ENCODE data around the gene S100A3. TPM values are rescaled to one million over a fixed set of nuclear protein-coding genes. Genes with fewer than 3 reads are reported as not detected.
A peak's percentile ranks its signal among the peaks of the same experiment; 100 is the strongest.
"Not testable (repeated sequence)": the region's sequence is repeated elsewhere in the genome, so short reads cannot be mapped to it uniquely, and the experiment has no call there.

Gene S100A3
- total RNA-seq, 2 donors from 2014 or later, result not detected

DNA sequence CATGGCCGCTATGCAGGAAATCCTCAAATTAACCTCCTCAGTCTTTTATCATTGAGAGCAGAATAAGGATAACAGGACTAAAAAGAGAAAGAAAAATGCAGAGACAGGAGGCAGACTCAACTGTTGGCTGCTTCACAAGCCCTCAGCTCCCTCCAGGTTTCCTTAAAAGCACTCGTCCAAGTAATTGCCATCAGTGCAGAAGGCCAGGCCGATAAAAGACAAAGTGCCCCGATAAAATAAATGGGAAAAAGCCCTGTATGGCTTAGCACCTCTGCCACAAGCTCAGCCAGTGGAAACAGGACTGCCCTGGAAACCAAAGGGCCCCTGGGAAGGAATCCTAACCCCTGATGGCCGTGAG is 21.4 kb downstream of the S100A3 start:
- Histone ChIP-seq H3K9me3 (no peaks in the 10 kb centered on the region), H3K4me1 (peaks cover 9% of the 10 kb centered on the region), H3K27ac (no peak overlapping the region), H3K27me3 (no peaks in the 10 kb centered on the region), H3K36me3 (replicated peaks in 1 of 2; ENCODE audit: insufficient read depth in 1 of 2, low read depth in 2 of 2) (no peaks in the 10 kb centered on the region), H3K4me3 (no peak overlapping the region)
- TF ChIP-seq, protein P1, sequence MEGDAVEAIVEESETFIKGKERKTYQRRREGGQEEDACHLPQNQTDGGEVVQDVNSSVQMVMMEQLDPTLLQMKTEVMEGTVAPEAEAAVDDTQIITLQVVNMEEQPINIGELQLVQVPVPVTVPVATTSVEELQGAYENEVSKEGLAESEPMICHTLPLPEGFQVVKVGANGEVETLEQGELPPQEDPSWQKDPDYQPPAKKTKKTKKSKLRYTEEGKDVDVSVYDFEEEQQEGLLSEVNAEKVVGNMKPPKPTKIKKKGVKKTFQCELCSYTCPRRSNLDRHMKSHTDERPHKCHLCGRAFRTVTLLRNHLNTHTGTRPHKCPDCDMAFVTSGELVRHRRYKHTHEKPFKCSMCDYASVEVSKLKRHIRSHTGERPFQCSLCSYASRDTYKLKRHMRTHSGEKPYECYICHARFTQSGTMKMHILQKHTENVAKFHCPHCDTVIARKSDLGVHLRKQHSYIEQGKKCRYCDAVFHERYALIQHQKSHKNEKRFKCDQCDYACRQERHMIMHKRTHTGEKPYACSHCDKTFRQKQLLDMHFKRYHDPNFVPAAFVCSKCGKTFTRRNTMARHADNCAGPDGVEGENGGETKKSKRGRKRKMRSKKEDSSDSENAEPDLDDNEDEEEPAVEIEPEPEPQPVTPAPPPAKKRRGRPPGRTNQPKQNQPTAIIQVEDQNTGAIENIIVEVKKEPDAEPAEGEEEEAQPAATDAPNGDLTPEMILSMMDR (IDR thresholded peaks at IDR 0.05), result no peak
- TF ChIP-seq POLR2A (IDR thresholded peaks at IDR 0.05), result no peak
- ATAC-seq (no peak), DNase-seq (no peak)
- intact Hi-C loops (cut with DNase I), result loop anchor here (5.0 kb wide), 1 partner anchor 40 kb away; the partner anchor contains the start of gene S100A2
- WGBS, 2 donors, result 85 to 86% methylated on average over 5 of the region's 5 CpGs

DNA sequence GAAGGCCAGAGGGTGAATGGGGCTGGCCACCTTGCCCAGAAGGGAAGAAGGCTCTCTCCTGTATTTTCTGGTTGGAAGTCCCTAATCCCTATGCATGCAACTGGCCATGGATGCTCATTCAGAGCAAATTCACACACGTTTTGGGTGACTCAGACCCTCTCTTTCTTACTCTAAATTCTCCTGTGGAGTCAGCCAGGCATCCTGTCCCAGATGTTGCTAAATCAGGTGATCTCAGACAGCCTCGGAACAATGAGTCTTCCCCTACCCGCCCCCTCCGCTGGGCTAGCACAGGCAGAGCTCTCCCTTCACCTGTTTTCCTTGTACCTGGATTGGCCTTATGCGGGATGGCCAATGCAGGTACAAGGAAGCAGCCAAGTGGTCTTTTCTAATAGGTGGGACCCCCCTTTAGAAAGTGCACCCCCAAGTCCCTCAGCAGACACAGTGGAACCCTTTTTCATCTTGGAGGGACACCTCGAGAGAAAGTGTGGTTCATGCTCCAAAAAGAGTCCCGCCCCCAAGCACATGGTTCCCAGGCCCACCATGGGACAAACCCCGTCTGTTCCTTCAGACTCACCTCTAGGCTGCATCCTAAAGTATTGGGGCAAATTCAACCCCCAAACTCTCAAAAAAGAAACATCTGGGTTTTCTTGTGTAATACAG is 21.9 kb downstream of the S100A3 start:
- Histone ChIP-seq H3K27me3 (no peaks in the 10 kb centered on the region), H3K4me1 (peaks cover 8% of the 10 kb centered on the region), H3K4me3 (no peak overlapping the region), H3K36me3 (replicated peaks in 1 of 2; ENCODE audit: insufficient read depth in 1 of 2, low read depth in 2 of 2) (no peaks in the 10 kb centered on the region), H3K27ac (no peak overlapping the region), H3K9me3 (no peaks in the 10 kb centered on the region)
- 85 to 86% methylated on average over 8 of the region's 8 CpGs for WGBS, 2 donors
- intact Hi-C loops (cut with DNase I), result loop anchor here (5.0 kb wide), 1 partner anchor 40 kb away; the partner anchor contains the start of gene S100A2
- TF ChIP-seq POLR2A (IDR thresholded peaks at IDR 0.05), result no peak
- TF ChIP-seq, protein P1 (IDR thresholded peaks at IDR 0.05), result no peak
- DNase-seq (no peak), ATAC-seq (no peak)

DNA sequence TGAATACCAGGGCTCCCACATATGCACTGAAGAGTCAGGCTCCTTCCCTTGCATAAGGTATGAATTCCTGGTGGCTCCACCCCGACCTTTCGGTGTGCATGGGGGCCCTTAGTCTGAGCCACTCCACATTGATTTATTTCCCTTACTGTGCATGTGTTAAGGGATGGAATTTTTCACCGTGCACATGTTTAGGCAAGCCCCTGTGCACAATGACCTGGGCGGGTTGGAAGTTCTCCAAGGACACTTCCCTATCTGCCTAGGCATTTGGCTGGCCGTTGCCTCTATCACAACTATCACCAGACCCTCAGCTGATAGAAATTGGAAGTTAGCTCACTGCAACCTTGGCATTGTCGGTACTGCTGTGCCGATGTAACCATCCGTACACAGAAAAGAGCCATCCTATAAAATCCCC is 22.9 kb downstream of the S100A3 start:
- Histone ChIP-seq H3K4me3 (no peak overlapping the region), H3K36me3 (replicated peaks in 1 of 2; ENCODE audit: insufficient read depth in 1 of 2, low read depth in 2 of 2) (no peaks in the 10 kb centered on the region), H3K27me3 (no peaks in the 10 kb centered on the region), H3K9me3 (no peaks in the 10 kb centered on the region), H3K4me1 (peaks cover 8% of the 10 kb centered on the region), H3K27ac (no peak overlapping the region)
- DNase-seq, result no peak
- TF ChIP-seq, protein P1 (IDR thresholded peaks at IDR 0.05), result no peak
- TF ChIP-seq POLR2A (IDR thresholded peaks at IDR 0.05), result no peak
- whole genome bisulfite sequencing, 2 donors, result 23 to 27% methylated on average over 6 to 8 of the region's 8 CpGs
- intact Hi-C loops (cut with DNase I), result loop anchor here (5.0 kb wide), 1 partner anchor 41 kb away; the partner anchor contains the start of gene S100A2
- peak; percentile 35 for ATAC-seq

DNA sequence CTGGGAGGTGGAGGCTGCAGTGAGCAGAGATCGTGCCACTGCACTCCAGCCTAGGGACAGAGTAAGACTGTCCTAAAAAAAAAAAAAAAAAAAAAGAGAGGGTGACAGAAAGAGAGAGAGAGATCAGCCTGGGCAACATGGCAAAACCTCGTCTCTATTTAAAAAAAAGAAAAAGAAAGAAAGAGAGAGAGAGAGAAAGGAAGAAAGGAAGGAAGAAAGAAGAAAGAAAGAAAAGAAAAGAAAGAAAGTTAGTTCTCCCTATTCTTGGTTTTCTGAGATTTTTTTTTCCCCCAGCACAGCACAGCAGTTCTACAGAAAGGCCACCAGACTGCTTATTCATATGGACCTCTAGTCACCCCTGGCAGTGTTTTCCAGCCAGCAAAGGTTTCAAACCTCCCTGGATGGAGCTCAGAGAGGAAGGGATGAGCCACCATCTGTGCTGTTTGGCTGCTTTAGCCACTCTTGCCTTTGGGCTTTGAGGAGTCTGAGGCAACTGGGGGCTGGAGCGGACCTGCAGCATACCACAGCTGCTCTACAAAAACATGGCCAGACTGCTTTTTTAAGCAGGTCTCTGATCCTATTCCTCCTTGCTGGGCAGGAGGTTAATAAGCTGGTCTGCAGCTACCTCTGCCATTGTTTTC is 23.9 kb downstream of the S100A3 start:
- WGBS, 2 donors, result 27 to 56% methylated on average over 2 to 3 of the region's 3 CpGs
- DNase-seq (no peak), ATAC-seq (no peak)
- Histone ChIP-seq H3K4me1 (peaks cover 15% of the 10 kb centered on the region), H3K9me3 (no peaks in the 10 kb centered on the region), H3K27ac (no peak overlapping the region), H3K27me3 (no peaks in the 10 kb centered on the region), H3K4me3 (no peak overlapping the region), H3K36me3 (replicated peaks in 1 of 2; ENCODE audit: insufficient read depth in 1 of 2, low read depth in 2 of 2) (no peaks in the 10 kb centered on the region)
- intact Hi-C loops (cut with DNase I), result loop anchor here (5.0 kb wide), 1 partner anchor 42 kb away; the partner anchor contains the start of gene S100A2
- no peak for TF ChIP-seq POLR2A (IDR thresholded peaks at IDR 0.05)
- TF ChIP-seq, protein P1 (IDR thresholded peaks at IDR 0.05), result no peak

DNA sequence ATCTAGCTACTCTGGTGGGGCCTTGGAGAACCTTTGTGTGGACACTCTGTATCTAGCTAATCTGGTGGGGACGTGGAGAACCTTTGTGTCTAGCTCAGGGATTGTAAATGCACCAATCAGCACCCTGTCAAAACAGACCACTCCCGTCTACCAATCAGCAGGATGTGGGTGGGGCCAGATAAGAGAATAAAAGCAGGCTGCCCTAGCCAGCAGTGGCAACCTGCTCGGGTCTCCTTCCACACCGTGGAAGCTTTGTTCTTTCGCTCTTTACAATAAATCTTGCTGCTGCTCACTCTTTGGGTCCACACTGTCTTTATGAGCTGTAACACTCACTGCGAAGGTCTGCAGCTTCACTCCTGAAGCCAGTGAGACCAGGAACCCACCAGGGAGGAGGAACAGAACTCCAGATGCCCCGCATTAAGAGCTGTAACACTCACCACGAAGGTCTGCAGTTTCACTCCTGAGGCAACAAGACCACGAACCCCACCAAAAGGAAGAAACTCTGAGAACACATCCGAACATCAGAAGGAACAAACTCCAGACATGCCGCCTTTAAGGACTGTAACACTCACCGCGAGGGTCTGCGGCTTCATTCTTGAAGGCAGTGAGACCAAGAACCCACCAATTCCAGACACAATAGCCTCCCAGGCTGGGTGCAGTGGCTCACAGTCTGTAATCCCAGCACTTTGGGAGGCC is 26.6 kb downstream of the S100A3 start:
- H3K27me3 ChIP-seq; H3K9me3 ChIP-seq; ATAC-seq; H3K27ac ChIP-seq; H3K4me3 ChIP-seq; H3K36me3 ChIP-seq (replicated peaks in 1 of 2; ENCODE audit: insufficient read depth in 1 of 2, low read depth in 2 of 2); DNase-seq; intact Hi-C loops (cut with DNase I): not testable (repeated sequence)
- peaks cover 15% of the 10 kb centered on the region for H3K4me1 ChIP-seq
- WGBS, 2 donors, result 63 to 71% methylated on average over 13 to 14 of the region's 14 CpGs

DNA sequence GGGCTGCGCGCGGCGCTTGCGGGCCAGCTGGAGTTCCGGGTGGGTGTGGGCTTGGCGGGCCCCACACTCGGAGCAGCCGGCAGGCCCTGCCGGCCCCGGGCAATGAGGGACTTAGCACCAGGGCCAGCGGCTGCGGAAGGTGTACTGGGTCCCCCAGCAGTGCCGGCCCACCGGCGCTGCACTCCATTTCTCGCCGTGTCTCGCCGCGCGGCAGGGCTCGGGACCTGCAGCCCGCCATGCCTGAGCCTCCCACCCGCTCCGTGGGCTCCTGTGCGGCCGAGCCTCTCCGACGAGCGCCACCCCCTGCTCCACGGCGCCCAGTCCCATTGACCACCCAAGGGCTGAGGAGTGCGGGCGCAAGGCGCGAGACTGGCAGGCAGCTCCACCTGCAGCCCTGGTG is 27.2 kb downstream of the S100A3 start:
- not testable (repeated sequence) for H3K9me3 ChIP-seq, DNase-seq
- H3K4me1 ChIP-seq, result peaks cover 15% of the 10 kb centered on the region

More for the DNA sequence above, 27.2 kb downstream of the S100A3 start:
- H3K27me3 ChIP-seq; ATAC-seq; intact Hi-C loops (cut with DNase I); H3K4me3 ChIP-seq; H3K36me3 ChIP-seq (replicated peaks in 1 of 2; ENCODE audit: insufficient read depth in 1 of 2, low read depth in 2 of 2); H3K27ac ChIP-seq: not testable (repeated sequence)
- WGBS, 2 donors, result 91% methylated on average over 32 of the region's 37 CpGs; no CpG with 5 or more reads in 1 of the 2 donors
